Mononuclear cell (primary cell): ENCODE measurements around the gene MYCBPAP. TPM values are rescaled to one million over a fixed set of nuclear protein-coding genes. Genes with fewer than 3 reads are reported as not detected.

Experiments used
- H3K27me3 ChIP-seq: 2 replicates; pipeline ENCODE4 v1.6.0; 2011; ENCODE audit warnings: low read length, control low read depth; ENCODE audit not compliant: insufficient read depth
- H3K4me1 ChIP-seq: 2 replicates; pipeline ENCODE4 v1.5.1; 2011; ENCODE audit warnings: mild to moderate bottlenecking, low read length, control low read depth; ENCODE audit not compliant: insufficient read depth
- H3K4me3 ChIP-seq: 2 replicates; pipeline ENCODE4 v1.5.1; 2011; ENCODE audit warnings: mild to moderate bottlenecking, low read length, moderate library complexity
- H3K9me3 ChIP-seq: 2 replicates; pipeline ENCODE4 v1.5.1; 2011; ENCODE audit warnings: low read depth, mild to moderate bottlenecking, control low read depth, low read length
- total RNA-seq: library from RNA; depleted of rRNA; stranded (reverse); fragments of >200 nt; gene quantifications from one replicate; pipeline ENCODE4 v1.2.3, GENCODE V29; 2012

Gene MYCBPAP
- total RNA-seq, 1 donor, result 0.73 TPM

- H3K27me3 ChIP-seq, result no peaks in the 10 kb centered on the region
- H3K4me1 ChIP-seq, result peaks cover 22% of the 10 kb centered on the region
- H3K9me3 ChIP-seq, result no peaks in the 10 kb centered on the region
- H3K4me3 ChIP-seq, result peak overlapping the region; percentile 48
Measured at GRCh38 chr17:50541716-50542688, 33.8 kb downstream of the MYCBPAP start.

- Histone ChIP-seq H3K9me3 (no peaks in the 10 kb centered on the region), H3K27me3 (no peaks in the 10 kb centered on the region), H3K4me1 (peaks cover 29% of the 10 kb centered on the region), H3K4me3 (no peak overlapping the region)
Measured at GRCh38 chr17:50542795-50543774, 34.8 kb downstream of the MYCBPAP start.

- Histone ChIP-seq H3K27me3 (no peaks in the 10 kb centered on the region), H3K9me3 (no peaks in the 10 kb centered on the region), H3K4me1 (peaks cover 29% of the 10 kb centered on the region), H3K4me3 (no peak overlapping the region)
Measured at GRCh38 chr17:50544516-50544915, 36.3 kb downstream of the MYCBPAP start.

GRCh38 chr17:50545311-50545710, 37.1 kb downstream of the MYCBPAP start:
- Histone ChIP-seq H3K4me3 (no peak overlapping the region), H3K4me1 (peaks cover 29% of the 10 kb centered on the region), H3K27me3 (no peaks in the 10 kb centered on the region), H3K9me3 (no peaks in the 10 kb centered on the region)

GRCh38 chr17:50546701-50547034, 38.4 kb downstream of the MYCBPAP start:
- peaks cover 24% of the 10 kb centered on the region for H3K4me1 ChIP-seq
- H3K9me3 ChIP-seq, result no peaks in the 10 kb centered on the region
- no peaks in the 10 kb centered on the region for H3K27me3 ChIP-seq
- H3K4me3 ChIP-seq, result peak overlapping the region; percentile 38

- Histone ChIP-seq H3K4me1 (peaks cover 22% of the 10 kb centered on the region), H3K9me3 (no peaks in the 10 kb centered on the region), H3K27me3 (no peaks in the 10 kb centered on the region), H3K4me3 (peak within 1 kb of the TSS; percentile 38)
Measured at GRCh38 chr17:50547035-50547735, 38.9 kb downstream of the MYCBPAP start, which contains the start of gene SPATA20. SPATA20 (plus strand) TSS chr17:50547174; CDS start chr17:50547209, 35 bp downstream.

GRCh38 chr17:50547736-50548083, 39.5 kb downstream of the MYCBPAP start:
- H3K27me3 ChIP-seq, result no peaks in the 10 kb centered on the region
- H3K9me3 ChIP-seq, result no peaks in the 10 kb centered on the region
- H3K4me1 ChIP-seq, result peaks cover 17% of the 10 kb centered on the region
- H3K4me3 ChIP-seq, result no peak overlapping the region

- no peak overlapping the region for H3K4me3 ChIP-seq
- H3K4me1 ChIP-seq, result peaks cover 14% of the 10 kb centered on the region
- no peaks in the 10 kb centered on the region for H3K27me3 ChIP-seq
- no peaks in the 10 kb centered on the region for H3K9me3 ChIP-seq
Measured at GRCh38 chr17:50548831-50549230, 40.6 kb downstream of the MYCBPAP start.

- Histone ChIP-seq H3K4me3 (no peak overlapping the region), H3K9me3 (no peaks in the 10 kb centered on the region), H3K27me3 (no peaks in the 10 kb centered on the region), H3K4me1 (peaks cover 14% of the 10 kb centered on the region)
Measured at GRCh38 chr17:50549256-50549941, 41.2 kb downstream of the MYCBPAP start.

GRCh38 chr17:50549969-50550368, 41.7 kb downstream of the MYCBPAP start:
- no peaks in the 10 kb centered on the region for H3K9me3 ChIP-seq
- H3K4me1 ChIP-seq, result peaks cover 14% of the 10 kb centered on the region
- no peak overlapping the region for H3K4me3 ChIP-seq
- no peaks in the 10 kb centered on the region for H3K27me3 ChIP-seq

GRCh38 chr17:50550661-50551432, 42.6 kb downstream of the MYCBPAP start:
- Histone ChIP-seq H3K4me3 (no peak overlapping the region), H3K4me1 (peaks cover 14% of the 10 kb centered on the region), H3K9me3 (no peaks in the 10 kb centered on the region), H3K27me3 (no peaks in the 10 kb centered on the region)

GRCh38 chr17:50551433-50551815, 43.2 kb downstream of the MYCBPAP start:
- H3K9me3 ChIP-seq, result no peaks in the 10 kb centered on the region
- H3K4me3 ChIP-seq, result no peak overlapping the region
- H3K27me3 ChIP-seq, result no peaks in the 10 kb centered on the region
- peaks cover 13% of the 10 kb centered on the region for H3K4me1 ChIP-seq

GRCh38 chr17:50551884-50552283, 43.6 kb downstream of the MYCBPAP start:
- Histone ChIP-seq H3K4me3 (no peak overlapping the region), H3K4me1 (peaks cover 8% of the 10 kb centered on the region), H3K27me3 (no peaks in the 10 kb centered on the region), H3K9me3 (no peaks in the 10 kb centered on the region)
